Astrocyte of the spinal cord (primary cell): Measurements from ENCODE around the gene NSL1.
"Not testable (repeated sequence)": the region's sequence is repeated elsewhere in the genome, so short reads cannot be mapped to it uniquely, and the experiment has no call there.

Experiments
- DNase-seq: peaks from one replicate; pipeline ENCODE4 v3.0.0; 2011; ENCODE audit warnings: low read depth, low spot score
- H3K4me3 ChIP-seq: 2 replicates; pipeline ENCODE4 v1.5.1; 2011; ENCODE audit warnings: low read depth, mild to moderate bottlenecking, low read length, moderate library complexity
- CTCF ChIP-seq: IDR thresholded peaks from 2 replicates; pipeline ENCODE4 v1.5.1; 2012; ENCODE audit warnings: low read depth, mild to moderate bottlenecking, low read length, inconsistent platforms
- in situ Hi-C: cut with HindIII; loops from 2 replicates; pipeline ENCODE4 v1.10.0; 2017; ENCODE audit warnings: low sequenced_read_pairs

The NSL1 gene

GRCh38 chr1:212775241-212775640 lies 16.3 kb downstream of the NSL1 start:
- in situ Hi-C loops = no loop called here
- no peak for TF ChIP-seq CTCF
- H3K4me3 ChIP-seq = no peak overlapping the region
- DNase-seq = no peak

GRCh38 chr1:212774584-212774983 lies 17.0 kb downstream of the NSL1 start:
- in situ Hi-C loops = no loop called here
- H3K4me3 ChIP-seq = no peak overlapping the region
- no peak for TF ChIP-seq CTCF
- peak; percentile 54 for DNase-seq

GRCh38 chr1:212773011-212773410 lies 18.6 kb downstream of the NSL1 start:
- no peak for TF ChIP-seq CTCF
- in situ Hi-C loops = no loop called here
- no peak for DNase-seq
- no peak overlapping the region for H3K4me3 ChIP-seq

GRCh38 chr1:212771341-212771740 lies 20.2 kb downstream of the NSL1 start:
- no peak for TF ChIP-seq CTCF
- H3K4me3 ChIP-seq = no peak overlapping the region
- DNase-seq = no peak
- in situ Hi-C loops = no loop called here

GRCh38 chr1:212769459-212770167 lies 22.0 kb downstream of the NSL1 start:
- in situ Hi-C loops = no loop called here
- TF ChIP-seq CTCF = no peak
- no peak overlapping the region for H3K4me3 ChIP-seq
- DNase-seq = peak; percentile 20

- H3K4me3 ChIP-seq, in situ Hi-C loops, DNase-seq: not testable (repeated sequence)
These were observed 24.8 kb downstream of the NSL1 start for GRCh38 chr1:212766825-212767224.

GRCh38 chr1:212764718-212765281 lies 26.8 kb downstream of the NSL1 start:
- H3K4me3 ChIP-seq, DNase-seq, in situ Hi-C loops: not testable (repeated sequence)
